PC-3 (cell line): ENCODE measurements around the gene CRTC2. TPM values are rescaled to one million over a fixed set of nuclear protein-coding genes. Genes with fewer than 3 reads are reported as not detected.
"Not testable (repeated sequence)": the region's sequence is repeated elsewhere in the genome, so short reads cannot be mapped to it uniquely, and the experiment has no call there.

ENCODE experiments used
- ATAC-seq: fragments of 200-7000 bp; cut with Tn5 transposase; 2 replicates; pipeline ENCODE4 v1.9.1; 2020; ENCODE audit warnings: mild to moderate bottlenecking, moderate library complexity
- BruUV-seq: library from RNA; stranded (reverse); fragments of 400-500 nt; replicated peaks from 2 replicates; lab custom pipeline; 2021; lab: Mats Ljungman, UMichigan
- CTCF ChIA-PET: fragments of 300-600 bp; sonication (Branson Sonifier 250); formaldehyde crosslinking; loops from one replicate; lab custom pipeline; 2022; ENCODE audit warnings: antibody characterized with exemption; lab: Charles Lee
- POLR2A ChIA-PET: fragments of 300-600 bp; sonication (Branson Sonifier 250); formaldehyde crosslinking; loops from one replicate; lab custom pipeline; 2022; ENCODE audit warnings: antibody characterized with exemption; ENCODE audit not compliant: unreplicated experiment; lab: Charles Lee
- DNase-seq: peaks from one replicate; pipeline ENCODE4 v3.0.0-alpha.2; 2015
- H2AFZ ChIP-seq: fragments of 300-600 bp; sonication (generic); 2 replicates; pipeline ENCODE4 v1.6.0; 2016; ENCODE audit warnings: antibody characterized with exemption, low read length
- H3F3A ChIP-seq: fragments of 300-600 bp; sonication (generic); one replicate; pipeline ENCODE4 v1.6.0; 2017; ENCODE audit warnings: antibody characterized with exemption, low read length, control low read depth, mild to moderate bottlenecking; ENCODE audit not compliant: unreplicated experiment
- H3K27ac ChIP-seq: fragments of 300-600 bp; sonication (generic); 2 replicates; pipeline ENCODE4 v1.5.1; 2016; ENCODE audit warnings: mild to moderate bottlenecking, low read length
- H3K27me3 ChIP-seq: fragments of 300-600 bp; sonication (generic); 2 replicates; pipeline ENCODE4 v1.6.1; 2016; ENCODE audit warnings: low read length, mixed read lengths
- H3K36me3 ChIP-seq: fragments of 300-600 bp; sonication (generic); 2 replicates; pipeline ENCODE4 v1.6.1; 2016; ENCODE audit warnings: low read depth, mixed run types, low read length, mixed read lengths
- H3K4me1 ChIP-seq: fragments of 300-600 bp; sonication (generic); 2 replicates; pipeline ENCODE4 v1.5.1; 2016; ENCODE audit warnings: low read length; ENCODE audit not compliant: insufficient read depth
- H3K4me2 ChIP-seq: fragments of 300-600 bp; sonication (generic); 2 replicates; pipeline ENCODE4 v1.6.0; 2016; ENCODE audit warnings: low read length
- H3K4me3 ChIP-seq: fragments of 300-600 bp; sonication (generic); 2 replicates; pipeline ENCODE4 v1.5.1; 2016; ENCODE audit warnings: mild to moderate bottlenecking, low read length, mixed read lengths
- H3K79me2 ChIP-seq: fragments of 300-600 bp; sonication (generic); 2 replicates; pipeline ENCODE4 v1.6.1; 2017; ENCODE audit warnings: low read length, mixed read lengths
- H3K9ac ChIP-seq: fragments of 300-600 bp; sonication (generic); 2 replicates; pipeline ENCODE4 v1.6.0; 2016; ENCODE audit warnings: mild to moderate bottlenecking, low read length
- H3K9me2 ChIP-seq: fragments of 300-600 bp; sonication (generic); replicated peaks from 2 replicates; pipeline ENCODE4 v1.6.1; 2016; ENCODE audit warnings: mixed run types, low read length, mixed read lengths
- H3K9me3 ChIP-seq: fragments of 300-600 bp; sonication (generic); 2 replicates; pipeline ENCODE4 v1.6.1; 2016; ENCODE audit warnings: low read length, mixed read lengths
- H4K20me1 ChIP-seq: fragments of 300-600 bp; sonication (generic); 2 replicates; pipeline ENCODE4 v1.6.1; 2016; ENCODE audit warnings: low read length, mixed read lengths
- EZH2 ChIP-seq: fragments of 300-600 bp; sonication (generic); IDR thresholded peaks from one replicate; pipeline ENCODE4 v1.6.1; 2017; ENCODE audit warnings: antibody characterized with exemption, mild to moderate bottlenecking, low read length; ENCODE audit not compliant: unreplicated experiment
- EZH2phosphoT487 ChIP-seq: fragments of 300-600 bp; sonication (generic); IDR thresholded peaks from 2 replicates; pipeline ENCODE4 v1.6.1; 2018; ENCODE audit warnings: mild to moderate bottlenecking, antibody characterized with exemption, low read length, borderline replicate concordance
- intact Hi-C: fragments of 100-400 bp; cut with micrococcal nuclease; formaldehyde crosslinking; loops from 2 replicates; pipeline ENCODE4 v1.9.0; 2023
- total RNA-seq: library from RNA; depleted of rRNA; stranded (reverse); fragments of >200 nt; gene quantifications from 2 replicates; pipeline ENCODE4 v1.2.3, GENCODE V29; 2014
- TF ChIP-seq, protein P1 (sequence below): fragments of 300-600 bp; sonication (generic); conservative IDR thresholded peaks from 2 replicates; pipeline ENCODE4 v1.5.1; 2017; ENCODE audit warnings: antibody characterized with exemption, low read depth, mild to moderate bottlenecking, low read length

Gene CRTC2
- total RNA-seq, 1 experiment from 2014 or later, result 21.0 TPM

DNA sequence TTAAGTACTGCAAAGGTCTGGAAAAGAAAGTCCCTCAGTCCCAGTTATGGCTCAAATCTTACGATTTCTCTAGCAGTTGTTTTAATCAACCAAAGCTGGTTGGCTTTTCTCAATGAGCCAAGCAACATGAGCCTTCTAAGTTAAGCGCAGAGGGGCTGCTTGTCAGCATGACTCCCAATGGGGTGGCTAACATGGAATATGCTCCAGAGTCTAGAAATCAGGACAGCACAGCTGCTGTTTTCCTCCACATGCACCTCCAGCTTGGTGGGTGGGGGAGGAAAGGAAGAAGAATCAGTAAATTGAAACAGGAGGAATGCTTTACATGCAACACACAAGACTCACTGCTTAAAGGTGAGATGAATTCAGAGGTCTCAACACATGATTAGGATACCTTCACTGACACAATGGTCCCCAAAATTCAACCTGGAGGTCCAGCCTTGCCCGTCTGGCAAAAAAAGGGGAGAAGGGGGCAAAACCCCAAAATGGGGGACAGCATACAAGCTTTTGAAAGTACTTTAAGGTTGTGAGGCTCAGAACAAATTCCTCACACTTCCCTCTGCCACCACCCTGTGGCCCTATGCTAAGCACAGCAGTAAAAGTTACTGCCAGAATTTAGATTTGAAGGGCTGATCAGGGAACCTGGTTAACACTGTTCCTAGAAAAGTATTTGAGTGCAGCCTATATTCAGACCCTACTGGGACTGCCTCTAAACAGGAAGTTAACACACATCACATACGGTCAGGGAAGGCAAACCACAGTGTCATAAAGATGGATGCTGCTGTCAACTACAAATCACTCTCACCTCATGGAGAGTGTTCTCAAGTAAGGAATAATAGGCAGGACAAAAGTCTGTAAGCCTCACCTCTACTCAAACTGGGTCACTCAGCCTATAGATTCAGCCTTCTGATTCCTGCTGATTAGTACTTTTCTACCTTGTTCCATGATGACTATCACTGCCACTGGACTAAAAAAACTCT is 38.2 kb downstream of the CRTC2 start:
- Histone ChIP-seq H3K9ac (no peak overlapping the region; the same call in 1 of the 2 replicates), H3F3A (no peaks in the 10 kb centered on the region), H3K27ac (no peak overlapping the region), H3K79me2 (peaks cover 71% of the 10 kb centered on the region), H3K4me2 (peak overlapping the region; percentile 90), H3K9me2 (no peaks in the 10 kb centered on the region), H4K20me1 (peaks cover 32% of the 10 kb centered on the region), H3K4me1 (peaks cover 30% of the 10 kb centered on the region), H3K36me3 (peaks cover 3% of the 10 kb centered on the region; the same call in 1 of the 2 replicates), H3K9me3 (no peaks in the 10 kb centered on the region), H3K4me3 (peak overlapping the region; percentile 97), H2AFZ (0 out of 2 replicates have a peak overlapping the region, but pooled peaks have one; percentile 4), H3K27me3 (no peaks in the 10 kb centered on the region)
- ATAC-seq (no peak; the same call in 1 of the 2 replicates), DNase-seq (peak; percentile 21)
- intact Hi-C loops, result loop anchor here (5.0 kb wide), 2 partner anchors 38 to 123 kb away; no protein-coding TSS in a partner anchor
- TF ChIP-seq EZH2, result no peak
- TF ChIP-seq, protein P1, sequence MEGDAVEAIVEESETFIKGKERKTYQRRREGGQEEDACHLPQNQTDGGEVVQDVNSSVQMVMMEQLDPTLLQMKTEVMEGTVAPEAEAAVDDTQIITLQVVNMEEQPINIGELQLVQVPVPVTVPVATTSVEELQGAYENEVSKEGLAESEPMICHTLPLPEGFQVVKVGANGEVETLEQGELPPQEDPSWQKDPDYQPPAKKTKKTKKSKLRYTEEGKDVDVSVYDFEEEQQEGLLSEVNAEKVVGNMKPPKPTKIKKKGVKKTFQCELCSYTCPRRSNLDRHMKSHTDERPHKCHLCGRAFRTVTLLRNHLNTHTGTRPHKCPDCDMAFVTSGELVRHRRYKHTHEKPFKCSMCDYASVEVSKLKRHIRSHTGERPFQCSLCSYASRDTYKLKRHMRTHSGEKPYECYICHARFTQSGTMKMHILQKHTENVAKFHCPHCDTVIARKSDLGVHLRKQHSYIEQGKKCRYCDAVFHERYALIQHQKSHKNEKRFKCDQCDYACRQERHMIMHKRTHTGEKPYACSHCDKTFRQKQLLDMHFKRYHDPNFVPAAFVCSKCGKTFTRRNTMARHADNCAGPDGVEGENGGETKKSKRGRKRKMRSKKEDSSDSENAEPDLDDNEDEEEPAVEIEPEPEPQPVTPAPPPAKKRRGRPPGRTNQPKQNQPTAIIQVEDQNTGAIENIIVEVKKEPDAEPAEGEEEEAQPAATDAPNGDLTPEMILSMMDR, result peak; percentile 36
- ChIA-PET CTCF (no interaction called here), POLR2A (no interaction called here)
- BruUV-seq, result no TSS peak

DNA sequence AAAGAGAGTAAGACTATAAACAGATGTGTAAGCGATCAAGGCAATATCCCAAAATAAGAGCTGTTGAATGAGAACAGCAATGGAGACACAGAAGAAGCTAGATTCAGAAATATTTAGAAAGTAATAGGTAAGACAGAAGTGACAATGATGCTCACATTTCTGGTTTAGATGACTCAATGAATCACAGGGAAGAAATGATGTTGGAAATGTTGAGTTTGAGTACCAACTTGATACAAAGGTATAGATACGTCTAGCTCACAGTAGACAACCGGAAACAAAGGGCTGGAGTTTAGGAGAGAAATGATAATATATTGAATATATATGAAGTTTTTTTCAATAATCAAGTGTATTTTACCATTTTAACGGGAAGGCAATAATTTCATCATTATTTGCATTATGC is 42.1 kb downstream of the CRTC2 start:
- Histone ChIP-seq H3K9ac (no peak overlapping the region), H3F3A (no peaks in the 10 kb centered on the region), H3K27ac (no peak overlapping the region), H3K4me2 (no peak overlapping the region), H4K20me1 (peaks cover 31% of the 10 kb centered on the region), H3K9me3 (no peaks in the 10 kb centered on the region), H3K9me2 (no peaks in the 10 kb centered on the region), H3K79me2 (peaks cover 99% of the 10 kb centered on the region), H2AFZ (no peak overlapping the region), H3K36me3 (peaks cover 3% of the 10 kb centered on the region; the same call in 1 of the 2 replicates), H3K4me1 (peaks cover 18% of the 10 kb centered on the region), H3K27me3 (no peaks in the 10 kb centered on the region), H3K4me3 (no peak overlapping the region)
- no peak for ATAC-seq
- ChIA-PET CTCF (no interaction called here), POLR2A (no interaction called here)
- intact Hi-C loops, result no loop called here
- DNase-seq, result no peak
- TF ChIP-seq, protein P1, result no peak
- TF ChIP-seq EZH2, result no peak
- no peak for TF ChIP-seq EZH2phosphoT487
- BruUV-seq, result no TSS peak

DNA sequence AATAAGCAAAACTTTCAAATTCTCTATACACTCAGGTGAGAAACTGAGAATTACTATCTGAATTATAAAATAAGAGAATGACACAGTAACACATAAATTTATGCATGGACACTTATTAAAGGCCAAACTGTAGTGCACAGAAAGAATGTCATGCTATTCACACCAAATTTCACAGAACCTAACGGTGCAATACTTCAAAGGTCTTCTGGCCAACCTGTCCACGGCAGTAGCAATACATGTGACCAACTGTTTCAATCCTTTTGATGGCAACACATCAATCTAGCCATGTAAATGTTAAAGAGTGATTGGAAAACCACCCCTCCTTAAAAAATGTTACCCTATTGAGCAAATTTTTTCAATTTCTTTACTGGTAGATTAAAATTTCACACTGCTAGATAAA is 46.1 kb downstream of the CRTC2 start:
- Histone ChIP-seq H3F3A (peaks cover 1% of the 10 kb centered on the region), H3K36me3 (peaks cover 3% of the 10 kb centered on the region; the same call in 1 of the 2 replicates), H3K9me2 (no peaks in the 10 kb centered on the region), H4K20me1 (0 out of 2 replicates have a peak, but pooled peaks cover 7% of the 10 kb centered on the region), H3K9me3 (no peaks in the 10 kb centered on the region), H3K27me3 (no peaks in the 10 kb centered on the region), H3K79me2 (peaks cover 96% of the 10 kb centered on the region), H3K4me2 (no peak overlapping the region), H3K4me3 (no peak overlapping the region), H3K27ac (no peak overlapping the region), H3K4me1 (no peaks in the 10 kb centered on the region), H2AFZ (no peak overlapping the region), H3K9ac (no peak overlapping the region)
- TF ChIP-seq EZH2phosphoT487 (no peak), EZH2 (no peak)
- TF ChIP-seq, protein P1, result no peak
- intact Hi-C loops, result no loop called here
- ATAC-seq (no peak), DNase-seq (no peak)
- no TSS peak for BruUV-seq
- ChIA-PET CTCF (no interaction called here), POLR2A (no interaction called here)

DNA sequence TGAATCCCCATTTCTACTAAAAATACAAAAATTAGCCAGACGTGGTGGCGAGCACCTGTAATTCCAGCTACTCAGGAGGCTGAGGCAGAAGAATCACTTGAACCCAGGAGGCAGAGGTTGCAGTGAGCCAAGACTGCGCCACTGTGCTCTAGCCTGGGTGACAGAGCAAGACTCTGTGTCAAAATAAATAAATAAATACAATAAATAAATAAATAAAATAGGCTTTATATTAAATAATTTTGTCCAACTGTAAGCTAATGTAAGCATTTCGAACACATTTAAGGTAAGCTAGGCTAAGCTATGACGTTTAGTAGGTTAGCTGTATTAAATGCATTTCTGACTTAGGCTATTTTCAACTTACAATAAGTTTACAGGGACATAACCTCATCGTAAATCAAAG is 47.9 kb downstream of the CRTC2 start:
- H3K4me1 ChIP-seq, H3K9ac ChIP-seq, H3F3A ChIP-seq, intact Hi-C loops, H3K4me2 ChIP-seq, H3K36me3 ChIP-seq, H3K4me3 ChIP-seq, H3K27ac ChIP-seq, BruUV-seq, ATAC-seq, H3K9me3 ChIP-seq, H3K27me3 ChIP-seq, POLR2A ChIA-PET, DNase-seq, H3K9me2 ChIP-seq, H2AFZ ChIP-seq: not testable (repeated sequence)
- H3K79me2 ChIP-seq, result peaks cover 96% of the 10 kb centered on the region
- H4K20me1 ChIP-seq, result 0 out of 2 replicates have a peak, but pooled peaks cover 18% of the 10 kb centered on the region
- CTCF ChIA-PET, result interaction anchor here (0.8 kb wide), 1 partner anchor 11 kb away, joined by 3 read pairs; no protein-coding TSS in a partner anchor
